HG03025 (cell line): ENCODE results near the gene PTPRD.

ENCODE experiments used
- ATAC-seq: cut with Tn5 transposase; IDR thresholded peaks from one replicate; pipeline ENCODE4 v1.9.1; 2021; ENCODE audit warnings: mild to moderate bottlenecking, moderate library complexity; ENCODE audit not compliant: unreplicated experiment, low FRiP score

Gene PTPRD

DNA sequence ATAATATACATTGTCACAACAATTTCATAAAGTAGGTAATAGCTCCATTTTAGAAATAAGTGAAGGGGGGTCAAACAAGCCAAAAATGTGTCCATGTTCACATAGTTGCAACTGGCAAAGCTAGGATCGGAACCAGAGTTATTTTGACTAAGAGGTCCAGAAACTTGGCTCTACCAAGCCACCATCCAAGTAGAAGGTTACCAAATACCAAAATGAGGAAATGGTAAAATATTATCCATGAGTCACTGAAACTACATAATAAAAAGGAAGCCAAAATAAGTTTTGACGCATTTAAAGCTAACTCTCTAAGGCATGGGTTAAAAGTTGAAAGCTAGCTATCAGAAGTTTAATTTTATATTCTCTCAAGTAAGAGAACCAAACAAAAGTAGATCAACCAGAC, 1926.3 kb downstream of the PTPRD start:
- no peak for ATAC-seq

DNA sequence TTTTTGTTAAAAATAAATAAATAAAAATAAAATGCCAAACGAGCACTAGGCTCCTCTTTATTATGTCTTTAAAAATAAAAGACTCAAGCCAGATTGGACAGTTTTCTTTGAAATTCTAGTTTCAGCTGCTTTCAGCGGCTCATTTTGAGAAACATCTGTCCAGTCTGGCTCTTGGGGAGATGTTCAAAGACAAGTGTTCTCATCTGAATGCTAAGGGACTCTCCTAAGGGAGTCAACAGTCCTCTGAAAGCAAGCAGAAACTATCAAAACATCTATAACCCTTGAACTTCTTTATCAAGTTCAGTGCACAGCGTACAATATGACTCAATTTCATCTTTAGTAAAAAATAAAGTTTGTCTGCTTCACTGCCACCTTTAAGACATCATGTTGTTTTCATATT, 1927.0 kb downstream of the PTPRD start:
- no peak for ATAC-seq

DNA sequence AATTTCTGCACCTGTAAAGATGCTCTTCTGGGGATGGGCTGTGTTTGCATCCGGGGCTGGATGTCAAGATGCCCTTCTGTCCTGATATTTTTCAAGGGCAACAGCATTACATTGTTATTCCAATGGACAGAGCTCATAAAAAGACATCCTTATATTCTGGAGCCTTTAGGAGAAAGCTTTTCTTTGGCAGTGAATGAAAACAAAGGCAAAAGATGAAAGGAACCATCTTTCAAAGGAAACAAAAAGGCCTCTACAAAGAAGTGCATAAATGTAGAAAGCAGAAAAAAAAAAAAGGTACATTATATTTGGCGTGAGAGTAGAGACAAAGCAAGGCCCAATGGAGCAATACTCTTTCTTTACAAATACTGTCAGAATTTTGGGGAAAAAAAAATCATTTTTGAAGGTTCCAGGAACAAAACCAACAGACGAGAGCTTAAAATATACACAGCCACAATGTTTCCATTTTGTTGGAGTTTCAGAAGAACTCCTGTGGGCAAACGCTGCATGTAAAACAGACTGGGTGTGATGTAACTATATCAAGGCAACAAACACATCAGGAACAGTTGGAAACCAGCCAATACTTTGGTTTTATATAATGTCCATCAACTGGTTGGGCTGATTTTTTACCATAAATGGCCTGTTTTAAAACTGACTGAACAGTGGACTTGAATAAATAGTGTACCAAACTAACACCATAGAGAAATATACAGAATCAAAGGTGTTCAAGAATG, 1927.7 kb downstream of the PTPRD start:
- ATAC-seq = no peak

DNA sequence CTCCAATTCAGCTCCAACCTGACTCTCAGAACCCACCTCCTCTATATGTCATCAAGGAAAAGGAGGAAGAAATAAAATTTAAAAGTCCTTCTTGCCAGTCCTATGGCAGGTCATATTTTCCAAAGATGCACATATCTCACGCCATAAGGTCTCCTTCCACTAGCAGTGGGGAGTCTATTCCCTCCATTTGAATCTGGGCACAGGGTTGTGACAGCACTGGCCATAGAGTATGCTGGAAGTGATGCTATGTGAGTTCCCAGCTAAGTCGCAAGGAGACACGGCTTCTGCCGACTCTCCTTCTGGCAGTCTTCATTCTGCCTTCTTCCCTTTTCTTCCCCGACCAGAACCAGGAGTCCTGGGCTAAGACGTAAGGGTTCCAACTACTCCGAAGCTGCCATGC, 1929.3 kb downstream of the PTPRD start:
- no peak for ATAC-seq

DNA sequence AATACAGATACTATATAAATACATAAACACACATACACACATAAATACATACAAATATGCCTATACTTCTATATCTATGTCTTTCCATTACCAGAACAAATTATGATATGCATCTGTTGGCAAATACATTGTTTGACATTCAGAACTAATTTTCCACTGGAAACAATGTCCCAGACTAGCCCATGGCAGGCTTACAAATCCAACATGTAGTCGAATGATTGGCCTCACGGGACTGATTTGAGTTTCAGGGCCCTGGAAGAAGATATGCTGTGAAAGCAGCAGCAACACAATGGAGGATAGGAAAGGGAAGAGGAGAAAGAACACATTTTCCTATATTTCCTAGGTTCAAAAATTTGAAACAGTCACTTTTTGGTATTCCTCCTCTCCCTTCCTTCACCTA, 1932.1 kb downstream of the PTPRD start:
- no peak for ATAC-seq

DNA sequence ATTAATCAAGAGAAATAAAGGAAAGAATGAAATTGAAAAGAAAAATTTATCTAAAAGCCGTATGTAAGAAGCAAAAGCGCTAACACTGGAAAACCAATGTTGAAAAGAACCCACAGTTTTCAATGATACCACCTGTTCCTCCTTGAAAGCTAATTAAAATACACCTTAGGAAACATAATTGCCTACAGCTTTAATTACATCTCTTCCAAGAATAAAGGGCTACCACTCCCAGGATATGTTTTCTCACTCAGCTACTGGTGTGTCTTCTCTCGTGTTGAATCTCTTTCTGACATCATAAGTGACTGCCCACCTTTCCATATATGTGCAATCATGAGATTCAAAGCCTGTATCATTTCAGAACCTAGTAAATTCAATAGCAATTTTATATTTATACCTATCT, 1932.6 kb downstream of the PTPRD start:
- no peak for ATAC-seq

DNA sequence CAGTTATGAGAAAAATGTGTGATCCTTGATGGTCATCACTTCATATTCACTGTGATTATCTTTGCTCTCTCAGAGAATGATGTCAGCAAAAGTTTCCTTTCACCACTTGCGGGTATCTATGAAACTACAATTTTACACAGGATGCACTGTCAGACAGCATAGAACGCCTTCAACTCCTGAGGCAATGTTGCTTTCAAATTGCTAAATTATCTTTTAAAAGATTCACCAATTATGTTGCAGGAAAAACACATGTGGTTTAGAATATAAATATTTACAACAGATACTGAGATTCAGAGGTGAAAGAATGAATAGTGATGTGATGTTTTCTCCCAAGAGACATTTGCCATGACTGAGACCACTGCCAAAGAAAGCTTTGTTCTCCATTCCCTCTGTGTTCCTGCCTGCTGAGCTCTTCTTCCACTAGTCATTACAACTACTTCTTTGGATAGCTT, 1933.4 kb downstream of the PTPRD start:
- no peak for ATAC-seq

DNA sequence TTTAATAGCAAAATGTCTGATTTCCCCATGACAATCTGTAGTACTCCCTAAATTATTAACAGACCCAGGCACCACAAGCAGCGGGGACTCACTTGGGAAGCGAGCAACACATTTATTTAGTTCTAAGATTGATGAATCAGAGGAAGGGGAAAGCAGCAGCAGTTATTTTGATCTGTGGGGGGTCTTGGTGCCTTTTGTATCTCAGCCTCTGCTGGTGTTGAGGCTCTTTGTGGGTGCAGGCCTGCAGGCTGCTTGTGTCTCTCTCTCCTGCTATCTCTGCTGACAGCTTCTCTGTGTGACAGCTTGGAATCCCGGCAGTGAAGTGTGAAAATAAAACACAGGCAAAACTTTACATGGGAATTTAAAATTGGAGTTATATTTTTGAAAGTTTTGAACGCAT, 1935.1 kb downstream of the PTPRD start:
- no peak for ATAC-seq

DNA sequence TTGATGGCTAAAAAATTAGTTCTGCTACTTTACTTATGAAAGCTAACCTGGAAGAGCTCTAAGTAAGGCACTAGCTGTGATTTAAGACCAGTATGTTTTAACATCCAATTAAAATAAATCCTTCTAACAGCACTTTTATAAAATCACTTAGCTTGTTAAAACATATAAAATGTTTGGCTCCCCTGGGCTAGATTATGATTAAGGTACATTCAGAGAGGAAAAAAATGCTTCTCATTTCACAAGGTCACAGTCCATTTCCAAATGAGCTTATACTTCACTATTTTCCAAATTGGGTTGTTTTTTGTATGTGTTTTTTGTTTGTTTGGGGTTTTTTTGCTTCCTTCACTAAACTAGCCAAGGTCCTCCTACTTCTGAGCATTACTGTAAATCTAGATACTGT, 1938.3 kb downstream of the PTPRD start:
- ATAC-seq = no peak

DNA sequence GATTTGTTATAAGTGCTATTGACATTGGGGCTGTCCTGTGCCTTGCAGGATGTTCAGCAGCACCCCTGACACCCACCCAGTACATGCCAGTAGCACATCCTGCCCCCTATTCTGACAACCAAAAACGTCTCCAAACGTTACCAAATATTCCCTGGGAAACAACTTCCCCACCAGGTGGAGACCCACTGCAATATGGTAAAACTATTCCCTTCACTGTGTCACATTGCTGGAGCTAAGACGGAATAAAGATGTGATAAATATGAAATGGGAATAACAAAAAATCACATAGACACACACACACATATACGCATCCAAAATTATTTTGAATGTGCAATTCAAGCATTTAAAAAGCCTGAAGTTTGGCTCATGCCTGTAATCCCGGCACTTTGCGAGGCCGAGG, 1939.0 kb downstream of the PTPRD start:
- no peak for ATAC-seq

DNA sequence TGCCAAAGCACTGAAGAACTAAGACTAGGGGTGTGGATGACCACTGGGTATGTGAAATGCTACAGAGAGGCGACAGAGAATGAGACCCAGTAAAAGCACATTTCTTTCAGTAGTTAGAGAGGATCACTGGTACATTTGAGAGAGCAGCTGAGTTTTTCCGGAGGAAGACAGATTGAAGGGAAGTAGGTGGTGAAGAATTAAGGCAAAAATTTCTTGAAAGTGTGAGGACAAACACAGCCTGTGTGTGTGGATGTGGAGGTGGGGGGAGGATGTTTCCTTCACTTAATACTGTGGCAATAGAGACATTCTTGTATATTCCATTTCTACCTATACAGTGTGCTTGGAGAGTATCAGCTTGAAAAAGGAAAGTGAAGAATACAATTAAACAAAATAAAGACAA, 1942.1 kb downstream of the PTPRD start:
- ATAC-seq = no peak

DNA sequence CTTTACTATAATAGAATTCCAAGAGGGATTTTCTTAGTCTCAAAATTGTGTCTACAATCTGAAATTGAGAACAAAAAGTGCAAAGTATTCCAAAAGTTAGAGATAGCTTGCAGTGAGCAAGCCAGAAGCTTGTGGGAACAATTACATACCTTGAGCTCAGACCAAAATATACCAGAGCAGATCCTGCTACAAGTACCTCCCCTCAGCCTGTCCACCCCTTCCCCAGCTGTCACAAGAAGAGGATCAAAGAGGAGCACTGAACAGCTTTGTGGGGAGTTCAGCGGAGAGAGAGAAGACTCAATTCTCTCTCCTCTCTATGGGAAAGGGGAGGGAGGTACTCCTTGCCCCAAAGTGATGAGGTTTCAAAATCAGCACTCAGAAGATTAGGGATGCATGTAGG, 1944.1 kb downstream of the PTPRD start:
- no peak for ATAC-seq

DNA sequence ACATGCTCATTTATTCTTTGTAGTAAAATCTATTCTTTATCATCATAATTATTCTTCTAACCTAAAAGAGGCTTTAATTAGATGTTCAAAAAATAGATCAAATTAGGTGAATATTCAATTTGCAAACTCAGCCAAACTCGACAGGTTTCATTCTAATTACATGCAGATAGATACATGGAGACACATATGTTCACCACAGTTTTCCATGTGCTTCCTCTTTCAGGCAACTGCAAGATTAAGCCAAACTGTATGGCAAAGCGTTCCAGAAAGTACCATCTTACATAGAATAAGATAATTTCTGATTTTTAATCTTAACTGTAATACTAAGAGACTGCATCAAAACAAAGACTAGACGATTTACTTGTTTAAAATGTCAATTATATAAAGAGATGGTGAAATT, 1944.6 kb downstream of the PTPRD start:
- no peak for ATAC-seq

DNA sequence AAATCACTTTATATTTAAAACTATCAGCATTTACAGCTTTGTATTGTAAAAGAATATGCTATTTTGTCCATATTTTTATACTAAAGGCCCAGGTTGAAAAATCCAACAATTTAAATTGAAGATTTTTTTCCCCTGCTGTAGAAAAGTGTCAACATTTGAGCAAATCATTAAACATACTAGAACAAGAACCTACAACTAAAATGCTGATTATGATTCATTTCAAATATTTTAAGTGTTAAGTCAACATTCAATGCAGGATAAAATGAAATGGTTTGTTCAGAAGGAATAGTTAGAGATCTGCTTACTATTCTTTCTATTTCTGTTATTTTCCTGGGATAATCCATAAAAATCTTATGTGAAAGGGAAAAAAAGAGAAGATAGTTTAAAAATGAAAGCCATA, 1946.7 kb downstream of the PTPRD start:
- ATAC-seq = no peak

DNA sequence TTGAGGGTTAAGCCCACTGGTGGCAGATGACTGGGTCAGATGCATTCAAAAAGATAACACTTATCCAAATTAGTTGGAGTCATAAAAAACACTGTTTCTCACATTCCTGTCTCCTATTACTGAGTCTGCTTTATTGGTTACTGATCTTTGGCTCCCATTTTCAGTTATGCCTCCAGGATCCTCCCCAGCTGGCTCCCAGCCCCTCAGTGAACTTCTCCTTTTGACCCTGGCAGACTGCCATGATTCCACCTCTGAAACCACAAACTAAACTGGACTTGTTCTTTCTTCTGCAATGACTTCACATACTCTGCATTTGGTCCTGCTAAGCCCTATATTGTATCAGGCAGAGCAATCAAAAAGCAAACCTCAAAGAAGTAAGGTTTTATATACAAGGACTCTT, 1952.4 kb downstream of the PTPRD start:
- no peak for ATAC-seq

DNA sequence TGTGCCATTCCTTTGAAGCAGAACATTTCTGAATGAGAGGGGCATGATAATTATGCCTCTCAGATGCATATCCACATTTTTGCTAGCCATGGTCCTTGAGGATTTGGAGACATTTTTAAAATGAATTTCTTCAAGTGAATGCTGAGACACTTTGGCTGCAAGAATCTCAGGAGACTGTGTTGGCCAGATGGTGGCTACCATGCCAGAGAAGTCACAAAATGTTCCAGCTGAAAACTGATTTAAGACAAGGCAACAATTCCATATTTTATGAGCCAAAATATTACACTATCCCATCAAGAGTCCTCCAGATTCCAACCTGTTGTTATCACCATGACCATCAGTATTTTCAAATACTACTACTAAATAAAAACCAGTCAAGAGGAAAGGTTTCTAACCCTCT, 1953.7 kb downstream of the PTPRD start:
- no peak for ATAC-seq

DNA sequence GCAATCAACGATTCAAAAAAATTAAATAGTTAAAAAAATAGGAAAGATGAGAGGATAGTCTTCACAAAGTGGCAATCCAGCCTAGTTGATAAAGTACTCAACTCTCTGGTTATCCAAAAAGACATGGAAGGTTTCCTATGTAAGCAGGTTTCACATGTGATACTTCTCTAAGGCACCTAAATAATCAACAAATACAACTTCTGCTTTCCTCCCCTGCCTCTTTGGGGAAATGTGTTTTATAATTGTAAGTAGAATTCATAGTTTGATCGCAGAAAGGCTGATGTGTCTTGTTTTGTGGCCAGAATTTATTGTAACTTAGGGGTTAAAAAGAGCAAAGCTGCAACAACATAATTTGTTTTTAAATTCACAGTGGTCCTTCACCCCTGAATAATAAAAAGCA, 1957.7 kb downstream of the PTPRD start:
- no peak for ATAC-seq

DNA sequence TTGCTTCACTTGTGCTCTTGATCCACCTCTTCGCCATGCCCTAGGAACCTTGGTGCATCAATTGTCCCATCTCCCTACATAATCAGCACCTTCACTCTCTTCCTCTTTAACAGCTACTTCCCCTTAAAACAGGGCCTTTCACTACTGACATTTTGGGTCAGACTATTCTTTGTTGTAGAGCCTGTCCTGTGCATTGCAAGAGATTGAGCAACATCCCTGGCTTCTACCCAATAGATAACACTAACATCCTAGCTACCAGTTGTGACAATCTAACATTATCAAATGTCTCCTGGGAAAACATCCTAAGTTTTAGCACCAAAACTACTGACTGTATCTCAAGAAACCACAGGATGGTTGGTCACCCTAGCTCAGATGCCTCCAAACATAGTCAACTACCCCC, 1958.9 kb downstream of the PTPRD start:
- no peak for ATAC-seq

DNA sequence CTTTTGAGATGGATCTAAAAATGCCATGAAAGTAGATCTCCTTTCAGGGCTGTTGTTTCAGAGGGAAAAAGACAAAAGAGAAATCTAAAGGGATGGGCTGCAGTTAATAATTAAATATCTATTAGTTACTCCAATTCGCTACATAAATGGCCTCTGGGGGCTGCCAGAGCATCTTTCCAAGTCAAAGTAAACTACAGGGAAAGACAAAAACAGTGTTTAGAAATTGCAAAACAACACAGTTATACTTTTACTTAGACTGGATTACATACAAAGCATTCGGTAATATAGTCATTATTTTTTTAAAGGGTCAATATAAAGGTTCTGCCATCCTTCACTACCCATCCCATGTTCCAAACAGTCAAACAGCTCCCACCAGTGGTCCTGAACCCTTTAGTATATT, 1959.7 kb downstream of the PTPRD start:
- no peak for ATAC-seq

DNA sequence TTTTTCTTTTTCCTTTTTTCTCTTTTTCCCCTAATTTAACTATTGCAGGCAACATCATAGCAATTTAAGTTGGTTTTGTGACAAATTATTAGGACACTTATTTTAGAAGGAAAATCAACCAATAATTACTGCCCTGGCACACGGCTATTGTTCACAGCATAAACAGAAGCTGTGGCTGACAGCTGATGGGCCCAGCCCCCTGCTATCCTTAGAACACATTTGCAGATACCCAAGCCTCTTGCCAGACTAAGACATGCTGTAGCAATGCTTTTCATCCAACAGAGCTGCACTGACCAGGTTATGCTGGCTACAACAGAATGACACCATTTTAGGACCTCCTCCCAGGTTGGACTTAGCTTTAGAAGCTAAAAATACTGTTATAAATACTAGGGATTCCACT, 1960.5 kb downstream of the PTPRD start:
- ATAC-seq = no peak

DNA sequence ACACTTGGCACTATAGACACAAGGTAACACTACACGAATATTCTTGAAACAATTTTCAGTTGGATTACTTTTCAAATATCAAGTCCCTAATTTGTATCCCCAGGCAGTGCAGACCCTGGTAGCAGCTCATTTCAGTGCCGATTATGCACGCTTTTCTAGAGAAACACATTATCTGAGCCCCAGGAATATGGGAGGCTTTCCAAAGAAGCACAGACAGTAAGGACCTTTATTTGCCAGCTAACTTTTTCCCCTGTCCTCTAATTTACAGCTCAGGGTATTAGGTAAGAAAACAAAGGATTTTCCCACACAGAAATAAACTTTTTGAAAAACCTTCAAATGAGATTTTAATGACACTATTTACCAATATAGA, 1961.0 kb downstream of the PTPRD start:
- ATAC-seq = no peak

DNA sequence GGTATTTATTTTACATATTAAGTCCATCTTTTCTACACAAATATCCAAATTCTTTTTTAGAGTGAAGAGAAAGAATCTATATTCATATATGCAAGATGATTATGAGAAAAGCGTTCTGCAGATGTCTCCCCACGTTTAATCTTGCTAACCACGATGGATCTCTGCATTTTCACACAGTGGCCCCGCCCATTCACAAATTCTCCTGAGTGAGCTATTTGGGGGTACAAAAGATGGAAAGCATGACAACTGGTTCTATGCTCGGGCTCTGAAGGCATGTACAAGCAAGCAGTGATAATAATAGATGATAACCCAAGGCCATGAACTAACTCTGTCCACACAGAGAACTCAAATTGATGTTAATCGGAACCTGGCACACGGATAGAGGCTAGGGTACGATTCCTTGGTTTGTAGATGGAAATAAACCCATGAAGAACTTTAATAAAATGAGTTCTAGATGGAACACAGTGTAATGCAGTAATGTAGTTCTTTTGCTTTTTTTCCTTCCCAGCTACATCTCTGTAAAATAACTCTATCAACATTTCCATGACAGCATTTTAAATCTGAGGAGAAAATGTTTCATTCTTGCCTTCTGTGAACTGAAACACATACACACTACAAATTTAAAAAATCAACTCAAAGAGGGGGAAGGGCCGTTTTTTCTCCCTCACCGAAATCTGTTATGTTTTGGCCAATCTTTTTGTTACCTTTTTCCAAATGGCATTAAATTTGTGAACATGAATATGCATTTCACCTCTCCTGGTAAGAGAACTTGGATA, 1961.5 kb downstream of the PTPRD start:
- no peak for ATAC-seq
